Testis (tissue), 2 donors: Measurements from ENCODE around the gene PWWP2B.

Source experiments
- CTCF ChIP-seq, 3 experiments: fragments of 450-650 bp in 2 of 3; fragments of 200-600 bp in 1 of 3; sonication (generic) in 1 of 3; IDR thresholded peaks; one replicate each; pipeline ENCODE4 v1.5.1; 2016 to 2019; ENCODE audit warnings: antibody characterized with exemption in 3 of 3, mild to moderate bottlenecking in 2 of 3, moderate library complexity in 1 of 3
- POLR2A ChIP-seq: fragments of 450-650 bp; IDR thresholded peaks from one replicate; pipeline ENCODE4 v1.6.1; 2017; ENCODE audit warnings: antibody characterized with exemption, mild to moderate bottlenecking, moderate library complexity

GRCh38 chr10:132439424-132440163 lies 42.6 kb downstream of the PWWP2B start:
- no peak for TF ChIP-seq CTCF (IDR thresholded peaks at IDR 0.05)
- TF ChIP-seq POLR2A: no peak
